Peyer's patch (tissue), 4 donors: ENCODE data around the gene CEND1. TPM values are rescaled to one million over a fixed set of nuclear protein-coding genes. Genes with fewer than 3 reads are reported as not detected.

ENCODE experiments used
- DNase-seq, 3 donors: peaks; one replicate each; pipeline ENCODE4 v3.0.0-alpha.2; 2017 to 2019
- H3K27ac ChIP-seq, 4 donors: fragments of 200-600 bp; sonication (generic); one replicate each; pipeline ENCODE4 v1.5.1; 2016 to 2019
- H3K27me3 ChIP-seq, 2 donors: fragments of 200-600 bp; sonication (generic); one replicate each; pipeline ENCODE4 v1.5.1; 2019
- H3K36me3 ChIP-seq, 3 donors: fragments of 200-600 bp; sonication (generic); one replicate each; pipeline ENCODE4 v1.5.1; 2016 to 2019
- H3K4me1 ChIP-seq, 4 donors: fragments of 200-600 bp; sonication (generic); one replicate each; pipeline ENCODE4 v1.5.1; 2016 to 2019
- H3K4me3 ChIP-seq, 4 donors: fragments of 200-600 bp; sonication (generic); 1 replicate in 3 of 4; 2 replicates in 1 of 4; pipeline ENCODE4 v1.5.1; 2016 to 2019; ENCODE audit warnings: mild to moderate bottlenecking in 1 of 4
- H3K9me3 ChIP-seq, 4 donors: fragments of 200-600 bp; sonication (generic); one replicate each; pipeline ENCODE4 v1.5.1; 2016 to 2019; ENCODE audit warnings: mild to moderate bottlenecking in 1 of 4
- CTCF ChIP-seq, 6 experiments: fragments of 450-650 bp in 4 of 6; fragments of 200-600 bp in 2 of 6; sonication (generic) in 1 of 6; IDR thresholded peaks; one replicate each; pipeline ENCODE4 v1.5.1; 2017 to 2019; ENCODE audit warnings: antibody characterized with exemption in 6 of 6, mild to moderate bottlenecking in 3 of 6, moderate library complexity in 1 of 6
- POLR2A ChIP-seq, 2 donors: fragments of 450-650 bp; IDR thresholded peaks; one replicate each; pipeline ENCODE4 v1.5.1; 2017; ENCODE audit warnings: antibody characterized with exemption in 2 of 2, mild to moderate bottlenecking in 2 of 2, moderate library complexity in 2 of 2
- total RNA-seq, 4 donors: library from RNA; depleted of rRNA; stranded (reverse); fragments of >200 nt; gene quantifications; one replicate each; pipeline ENCODE4 v1.1.0, GENCODE V29; 2016

CEND1 gene
- total RNA-seq, 4 donors from 2014 or later: not detected

- no peak for DNase-seq
- no peak for TF ChIP-seq POLR2A (IDR thresholded peaks at IDR 0.05)
- no peak for TF ChIP-seq CTCF (IDR thresholded peaks at IDR 0.05)
- Histone ChIP-seq H3K4me3 (no peak overlapping the region), H3K4me1 (peaks cover 0 to 4% (median 0%) of the 10 kb centered on the region in 4 donors), H3K27me3 (no peaks in the 10 kb centered on the region), H3K9me3 (no peaks in the 10 kb centered on the region), H3K27ac (no peak overlapping the region), H3K36me3 (peaks cover 0 to 57% (median 0%) of the 10 kb centered on the region in 3 donors)
Observed at GRCh38 chr11:769887-770641, 19.8 kb downstream of the CEND1 start.

- DNase-seq: no peak
- Histone ChIP-seq H3K4me3 (no peak overlapping the region), H3K4me1 (peaks cover 0 to 5% (median 0%) of the 10 kb centered on the region in 4 donors), H3K27me3 (no peaks in the 10 kb centered on the region), H3K9me3 (no peaks in the 10 kb centered on the region), H3K36me3 (peaks cover 0 to 67% (median 0%) of the 10 kb centered on the region in 3 donors), H3K27ac (no peak overlapping the region)
- TF ChIP-seq CTCF (IDR thresholded peaks at IDR 0.05) (no peak), POLR2A (IDR thresholded peaks at IDR 0.05) (no peak)
Observed at GRCh38 chr11:767238-767637, 22.7 kb downstream of the CEND1 start.

- Histone ChIP-seq H3K27me3 (no peaks in the 10 kb centered on the region), H3K27ac (no peak overlapping the region), H3K4me3 (no peak overlapping the region), H3K4me1 (peaks cover 0 to 5% (median 0%) of the 10 kb centered on the region in 4 donors), H3K9me3 (no peaks in the 10 kb centered on the region), H3K36me3 (peaks cover 0 to 64% (median 0%) of the 10 kb centered on the region in 3 donors)
- TF ChIP-seq POLR2A (IDR thresholded peaks at IDR 0.05) (no peak), CTCF (IDR thresholded peaks at IDR 0.05) (no peak)
- DNase-seq: no peak
Observed at GRCh38 chr11:766936-767210, 23.0 kb downstream of the CEND1 start.

GRCh38 chr11:766106-766935 lies 23.6 kb downstream of the CEND1 start:
- Histone ChIP-seq H3K27ac (no peak overlapping the region), H3K9me3 (no peaks in the 10 kb centered on the region), H3K27me3 (no peaks in the 10 kb centered on the region), H3K4me1 (peaks cover 0 to 5% (median 0%) of the 10 kb centered on the region in 4 donors), H3K4me3 (no peak overlapping the region), H3K36me3 (peaks cover 0 to 60% (median 0%) of the 10 kb centered on the region in 3 donors)
- DNase-seq: no peak
- TF ChIP-seq POLR2A (IDR thresholded peaks at IDR 0.05) (no peak), CTCF (IDR thresholded peaks at IDR 0.05) (no peak)

- Histone ChIP-seq H3K27ac (no peak overlapping the region), H3K36me3 (peaks cover 0 to 60% (median 0%) of the 10 kb centered on the region in 3 donors), H3K27me3 (no peaks in the 10 kb centered on the region), H3K9me3 (no peaks in the 10 kb centered on the region), H3K4me3 (no peak overlapping the region), H3K4me1 (peaks cover 0 to 5% (median 0%) of the 10 kb centered on the region in 4 donors)
- TF ChIP-seq CTCF (IDR thresholded peaks at IDR 0.05) (no peak), POLR2A (IDR thresholded peaks at IDR 0.05) (no peak)
- no peak for DNase-seq
Observed at GRCh38 chr11:765802-766091, 24.1 kb downstream of the CEND1 start.
